ENCODE results near the gene REX1BD.
"Not testable (repeated sequence)": the region's sequence is repeated elsewhere in the genome, so short reads cannot be mapped to it uniquely, and the experiment has no call there.

REX1BD gene

DNA sequence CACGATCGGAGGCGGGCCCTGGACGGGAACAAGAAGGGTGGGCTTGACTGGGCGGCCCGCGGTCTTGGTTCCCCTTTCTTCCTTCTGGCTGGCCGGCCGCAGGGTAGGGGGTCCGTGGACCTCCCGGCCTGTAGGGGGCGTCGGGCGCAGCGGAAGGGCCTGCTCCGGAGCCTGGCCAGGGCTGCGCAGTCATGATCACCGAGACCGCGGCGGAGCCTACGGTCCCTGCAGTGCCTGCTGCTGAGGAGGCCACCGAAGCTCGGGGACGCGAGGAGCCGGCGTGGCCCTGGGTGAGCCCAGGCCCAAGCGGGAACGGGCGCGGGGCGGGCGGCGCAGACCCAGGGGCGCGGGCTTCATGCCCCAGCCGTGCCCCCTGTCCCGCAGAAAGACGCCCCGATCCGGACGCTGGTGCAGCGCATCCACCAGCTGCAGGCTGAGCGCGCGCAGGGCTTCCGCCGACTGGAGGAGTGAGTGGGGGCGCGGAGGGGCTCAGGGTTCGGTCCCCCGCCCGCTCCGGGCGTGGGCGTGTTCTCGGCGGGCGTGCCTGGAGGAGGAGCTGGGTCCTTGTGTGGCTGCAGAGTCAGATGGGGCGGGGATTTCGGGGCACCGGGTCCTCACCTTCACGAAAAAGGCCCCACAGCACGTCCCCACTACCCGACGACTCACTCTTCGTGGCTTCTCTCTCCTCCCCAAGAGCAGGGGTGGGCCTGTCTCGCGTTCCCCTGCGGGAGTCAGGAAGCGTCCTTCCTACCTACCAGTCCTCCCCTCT, at the start of gene REX1BD:
Gene REX1BD, plus strand, starts transcription at position 188 of the 769 bp plus-strand sequence. Its CDS starts 4 bp downstream, at position 192.
- peak; percentile 74 for DNase-seq (ENCODE audit: low read depth)

DNA sequence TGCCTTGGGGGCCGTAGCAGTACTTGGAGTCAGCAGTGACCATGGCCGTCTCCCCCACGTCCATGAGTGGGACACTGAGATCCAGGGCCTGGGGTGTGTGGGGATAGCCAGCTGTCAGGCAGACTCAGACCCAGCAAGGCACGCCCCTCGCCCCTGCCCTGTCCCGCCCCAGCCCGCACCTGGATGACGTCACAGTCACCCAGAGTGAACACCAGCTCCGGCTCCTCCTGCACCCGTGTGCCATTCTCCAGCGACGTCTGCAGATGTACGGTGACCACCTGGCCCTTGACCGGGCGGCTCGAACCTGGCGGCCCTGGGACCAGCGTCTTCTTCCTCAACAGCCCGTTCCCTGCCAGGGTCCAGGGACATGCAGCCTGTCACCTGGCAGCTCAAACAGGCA, 49.2 kb upstream of the REX1BD start:
- DNase-seq (ENCODE audit: low read depth), result no peak

DNA sequence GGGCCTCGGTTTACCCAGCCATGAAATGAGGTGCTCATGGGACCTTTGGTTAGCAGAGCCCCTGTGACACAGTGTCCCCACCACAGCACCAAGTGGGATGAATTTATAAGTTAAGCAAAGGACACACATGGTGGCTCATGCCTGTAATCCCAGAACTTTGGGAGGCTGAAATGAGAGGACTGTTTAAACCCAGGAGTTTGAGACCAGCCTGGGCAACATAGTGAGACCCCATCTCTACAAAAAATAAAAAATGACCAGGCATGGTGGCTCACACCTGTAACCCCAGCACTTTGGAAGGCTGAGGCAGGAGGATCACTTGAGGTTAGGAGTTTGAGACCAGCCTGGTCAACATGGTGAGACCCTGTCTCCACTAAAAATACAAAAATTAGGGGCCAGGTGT, 48.4 kb upstream of the REX1BD start:
- not testable (repeated sequence) for DNase-seq (ENCODE audit: low read depth)

DNA sequence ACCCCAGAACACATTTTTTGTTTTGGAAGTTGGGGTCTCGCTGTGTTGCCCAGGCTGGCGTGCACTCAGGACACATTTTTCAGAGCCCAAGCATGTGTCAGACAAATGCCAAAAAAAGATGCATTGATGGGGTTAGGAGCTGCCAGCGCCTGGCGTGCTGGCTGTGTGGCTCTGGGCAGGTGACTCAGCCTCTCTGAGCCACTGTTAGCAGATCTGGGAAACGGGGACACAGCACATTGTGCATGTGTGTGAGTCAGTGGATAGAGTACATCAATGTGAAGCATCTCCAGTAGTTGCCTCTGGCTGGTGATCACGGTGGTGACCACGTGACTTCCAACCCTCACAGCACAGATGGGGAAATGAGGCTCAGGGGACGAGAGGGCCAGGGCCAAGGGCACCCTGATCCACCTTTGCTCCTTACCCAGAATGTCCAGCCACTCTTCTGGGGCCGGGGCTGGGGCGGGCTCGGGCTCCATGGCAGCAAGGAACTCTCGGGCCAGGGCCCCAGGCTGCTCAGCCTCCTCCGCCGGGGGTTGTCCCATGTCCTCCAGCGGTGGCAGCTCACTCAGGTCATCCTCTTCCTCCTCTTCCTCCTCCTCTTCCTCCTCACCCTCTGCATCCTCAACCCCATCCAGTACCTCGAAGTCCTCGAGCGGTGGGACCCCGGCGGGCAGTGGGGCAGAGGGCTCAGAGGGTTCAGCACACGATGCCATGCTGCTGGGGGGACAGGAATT, 47.2 kb upstream of the REX1BD start:
- no peak for DNase-seq (ENCODE audit: low read depth)

DNA sequence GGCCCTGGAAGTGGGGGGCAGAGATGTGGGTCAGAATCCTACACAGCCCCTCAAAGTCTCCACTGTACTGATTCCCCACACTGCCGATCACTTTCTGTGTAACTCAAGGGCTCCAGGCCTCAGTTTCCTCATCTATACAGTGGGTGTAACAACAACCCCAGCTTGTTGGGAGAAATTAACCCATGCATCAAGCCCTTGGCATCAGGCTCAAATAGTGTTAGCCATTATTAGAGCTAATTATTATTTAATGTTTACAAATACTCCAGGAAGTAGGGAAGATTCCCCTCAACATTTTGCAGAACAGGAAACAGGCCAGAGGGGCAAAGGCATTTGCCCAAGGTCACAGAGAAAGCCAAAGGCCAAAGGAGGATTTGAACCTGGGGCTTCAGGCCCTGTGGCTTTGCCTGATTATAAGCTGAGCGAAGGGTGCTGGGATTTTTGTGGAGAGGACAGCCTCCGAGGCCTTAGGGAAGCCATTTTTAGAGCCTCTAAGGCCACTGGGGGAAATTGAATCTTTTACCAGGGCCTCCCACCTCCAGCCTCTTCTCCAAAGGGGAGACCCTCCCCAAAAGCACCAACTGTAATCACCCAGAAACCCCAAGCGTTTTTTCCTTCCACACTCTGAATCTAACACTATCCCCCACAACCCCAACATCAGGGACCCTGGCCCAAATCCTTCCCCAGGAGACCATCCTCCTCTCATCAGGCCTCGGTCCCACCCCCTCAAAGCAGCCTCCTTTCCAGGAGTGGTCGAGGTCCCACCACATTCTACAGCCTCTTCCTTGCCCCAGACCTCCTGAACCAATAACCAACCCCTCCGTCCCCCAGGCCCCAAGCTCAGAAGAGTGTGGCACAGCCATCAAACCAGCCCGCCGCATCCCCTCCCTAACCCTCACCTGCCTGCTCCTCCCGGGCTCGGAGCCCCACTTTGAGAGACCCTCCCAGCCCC, 46.3 kb upstream of the REX1BD start:
- DNase-seq (ENCODE audit: low read depth), result no peak

DNA sequence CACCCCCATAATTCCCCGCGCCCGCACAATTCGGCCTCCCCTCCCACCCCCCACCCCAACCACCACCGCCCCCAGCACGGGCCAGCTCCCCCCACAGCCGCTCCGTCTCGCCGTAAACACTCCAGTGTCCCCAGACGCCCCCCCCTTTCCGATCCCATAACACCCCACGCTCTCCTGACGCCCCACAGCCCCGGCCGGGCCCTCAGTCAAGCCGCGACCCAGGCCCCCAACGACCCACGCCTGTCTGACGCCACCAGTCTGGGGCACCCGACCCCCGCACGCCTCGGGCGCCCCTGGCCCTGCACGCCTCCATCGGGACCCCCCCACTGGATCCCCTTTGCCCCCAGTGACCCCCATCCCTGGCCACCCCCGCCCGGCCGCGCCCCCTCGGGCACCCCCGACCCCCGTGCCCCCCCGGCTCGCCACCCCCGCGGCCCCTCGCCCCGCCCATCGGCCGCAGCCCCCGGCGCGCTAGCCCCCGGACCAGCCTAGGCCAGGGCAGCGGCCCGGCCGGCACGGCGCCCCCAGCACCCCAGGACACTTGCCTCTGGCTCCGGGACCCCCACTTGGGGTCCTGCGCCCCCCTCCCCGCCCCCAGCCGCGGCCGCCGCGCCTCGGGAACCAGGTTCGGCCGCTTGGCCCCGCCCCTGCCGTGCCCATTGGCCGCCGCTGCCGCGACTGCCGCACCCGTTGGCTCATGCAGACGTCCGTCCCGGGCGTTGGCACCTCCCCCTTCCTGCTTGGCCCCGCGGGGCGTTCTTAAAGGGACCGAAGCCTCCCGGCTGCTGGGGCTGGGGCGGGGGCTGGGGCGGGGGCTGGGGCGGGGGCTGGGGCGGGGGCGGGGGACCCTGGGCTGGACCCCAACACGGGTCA, 45.4 kb upstream of the REX1BD start, which contains the start of gene FKBP8:
Gene FKBP8, minus strand, starts transcription at position 633 of the 873 bp plus-strand sequence. CDS start 1,603 bp downstream, outside the sequence.
- peak; percentile 88 for DNase-seq (ENCODE audit: low read depth)

DNA sequence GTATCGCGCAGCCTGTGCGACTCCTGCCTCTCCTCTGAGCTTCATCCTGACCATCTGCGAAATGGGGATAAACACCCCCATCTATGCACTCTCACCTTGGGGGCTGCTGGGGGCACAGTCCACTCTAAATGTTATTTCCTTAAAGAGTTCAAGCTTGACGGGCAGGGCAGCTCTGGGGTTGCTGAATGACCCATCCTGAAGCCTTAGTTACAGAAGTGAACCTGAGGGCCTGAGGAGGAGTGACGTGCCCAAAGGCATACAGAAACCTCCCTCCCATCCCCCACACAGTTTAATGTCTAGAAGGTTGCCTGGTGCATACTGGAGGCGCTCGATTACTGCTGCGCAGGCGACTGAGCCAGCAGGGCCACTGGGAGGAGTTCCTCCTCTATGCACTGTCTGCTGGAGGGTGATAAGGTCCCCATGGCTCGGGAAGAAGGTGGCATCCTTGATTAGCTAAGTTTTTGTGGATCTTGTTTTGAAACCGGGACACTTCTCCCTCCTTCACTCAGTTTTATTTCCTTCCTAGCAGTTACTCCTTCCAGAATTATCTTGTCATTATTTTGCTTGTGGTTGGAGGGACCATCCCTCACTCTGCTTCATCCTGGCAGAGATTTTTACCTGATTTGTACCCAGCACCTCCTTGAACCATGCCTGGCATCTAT, 44.7 kb upstream of the REX1BD start:
- peak; percentile 54 for DNase-seq (ENCODE audit: low read depth)

DNA sequence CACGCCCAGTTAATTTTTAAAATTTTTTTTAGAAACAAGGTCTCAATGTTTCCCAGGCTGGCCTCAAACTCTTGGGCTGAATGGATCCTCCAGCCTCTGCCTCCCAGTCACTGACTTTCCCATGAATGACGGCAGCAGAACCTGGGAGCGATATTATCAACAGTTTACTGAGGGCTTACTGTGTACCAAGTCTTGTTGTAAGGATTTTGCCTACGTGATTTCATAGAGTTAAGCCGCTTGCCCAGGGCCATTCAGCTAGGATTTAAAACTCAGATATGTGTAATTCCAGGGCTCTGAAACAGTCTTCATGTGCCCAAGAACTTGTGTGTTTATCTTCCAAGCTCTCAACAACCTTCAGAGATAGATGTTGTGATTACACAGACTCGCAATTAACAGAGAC, 37.0 kb upstream of the REX1BD start:
- DNase-seq (ENCODE audit: low read depth), result no peak

DNA sequence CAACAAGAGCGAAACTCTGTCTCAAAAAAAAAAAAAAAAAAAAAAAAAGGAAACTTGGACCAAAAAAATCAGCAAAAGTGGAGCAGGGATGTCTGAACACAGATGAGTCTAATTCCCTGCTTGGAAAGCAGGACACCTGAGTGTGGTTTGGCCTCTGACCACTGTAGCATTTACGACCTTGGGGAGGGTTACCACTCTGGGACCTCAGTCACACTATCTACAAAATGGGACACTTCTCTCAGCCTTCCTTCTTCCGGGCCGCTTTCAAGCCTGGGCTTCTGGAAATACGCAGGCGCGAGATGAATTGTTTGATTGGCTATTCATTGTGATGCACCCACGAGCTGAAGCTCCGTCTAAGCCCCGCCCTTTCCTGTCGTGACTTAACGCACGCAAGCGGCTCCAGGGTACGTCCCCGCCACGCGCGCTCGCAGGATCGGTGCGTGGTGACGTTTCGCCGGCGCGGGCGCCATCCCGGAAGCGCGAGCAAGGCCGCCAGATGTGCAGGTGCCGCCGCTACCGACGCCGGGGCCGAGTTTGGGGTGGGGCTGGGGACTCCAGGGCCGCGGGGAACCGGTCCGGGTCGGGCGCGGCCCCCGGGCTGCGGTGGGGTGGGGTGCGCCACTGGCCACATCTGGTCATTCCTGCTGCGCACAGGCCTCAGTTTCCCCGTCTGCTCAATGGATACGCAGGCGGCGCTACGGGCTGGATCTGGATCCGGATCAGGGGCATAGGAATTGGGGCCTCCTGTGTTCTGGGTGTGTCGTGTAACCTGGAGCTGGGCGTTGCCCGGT, 31.0 kb upstream of the REX1BD start, which contains the start of gene KXD1:
Gene KXD1, plus strand, starts transcription at position 460 of the 791 bp plus-strand sequence. CDS start 4,187 bp downstream, outside the sequence.
- DNase-seq (ENCODE audit: low read depth), result peak; percentile 97

DNA sequence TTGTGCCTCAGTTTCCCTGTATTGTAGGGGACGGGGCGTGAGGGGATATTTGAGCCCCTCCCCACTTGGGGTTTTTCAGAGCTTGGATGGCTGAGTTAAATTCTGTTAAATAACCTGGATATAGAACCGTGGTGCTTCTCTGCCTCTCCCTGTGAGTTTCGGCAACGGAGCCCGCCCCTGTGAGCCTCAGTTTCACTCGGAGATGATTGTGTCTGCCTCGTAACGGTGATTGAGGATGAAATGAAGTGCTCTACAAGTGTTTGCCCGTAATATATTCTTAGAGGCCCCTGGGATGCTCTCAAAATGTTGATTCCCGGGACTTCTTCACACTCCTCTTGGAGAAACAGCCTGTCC, 30.4 kb upstream of the REX1BD start:
- no peak for DNase-seq (ENCODE audit: low read depth)

DNA sequence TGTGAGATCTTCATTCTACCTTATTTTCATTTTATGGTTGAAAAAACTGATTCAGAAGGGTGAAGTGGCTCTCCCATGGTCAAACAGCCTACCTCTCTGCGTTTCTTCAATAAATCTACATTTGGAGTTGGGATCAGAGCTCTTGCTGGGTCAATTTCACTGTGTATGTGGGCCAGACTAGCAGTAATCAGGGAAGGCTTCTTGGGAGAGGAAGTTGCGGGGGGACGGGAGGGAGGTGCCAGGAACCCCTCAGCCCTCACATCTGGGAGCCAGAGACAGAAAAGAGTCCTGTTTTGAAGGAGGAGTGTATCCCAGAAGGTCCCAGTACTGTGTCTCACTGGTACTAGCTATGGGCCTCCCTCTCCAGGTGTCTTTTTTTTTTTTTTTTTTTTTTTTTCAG, 30.0 kb upstream of the REX1BD start:
- DNase-seq (ENCODE audit: low read depth), result no peak

DNA sequence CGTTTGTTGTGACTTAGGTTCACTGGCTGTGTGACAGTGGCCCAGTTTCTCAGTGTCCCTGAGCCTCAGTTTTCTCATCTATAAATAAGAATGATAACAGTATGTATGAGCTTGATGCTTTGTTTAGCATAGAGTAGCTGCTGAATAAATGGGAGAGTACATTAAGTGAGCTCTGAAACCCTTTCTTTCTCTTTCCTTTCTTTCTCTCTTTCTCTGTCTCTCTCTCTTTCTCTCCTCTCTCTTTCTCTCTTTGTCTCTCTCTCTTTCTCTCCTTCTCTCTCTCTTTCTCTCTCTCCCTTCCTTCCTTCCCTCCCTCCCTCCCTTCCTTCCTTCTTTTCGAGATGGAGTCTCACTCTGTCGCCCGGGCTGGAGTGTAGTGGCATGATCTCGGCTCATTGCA, 28.9 kb upstream of the REX1BD start:
- DNase-seq (ENCODE audit: low read depth), result no peak

DNA sequence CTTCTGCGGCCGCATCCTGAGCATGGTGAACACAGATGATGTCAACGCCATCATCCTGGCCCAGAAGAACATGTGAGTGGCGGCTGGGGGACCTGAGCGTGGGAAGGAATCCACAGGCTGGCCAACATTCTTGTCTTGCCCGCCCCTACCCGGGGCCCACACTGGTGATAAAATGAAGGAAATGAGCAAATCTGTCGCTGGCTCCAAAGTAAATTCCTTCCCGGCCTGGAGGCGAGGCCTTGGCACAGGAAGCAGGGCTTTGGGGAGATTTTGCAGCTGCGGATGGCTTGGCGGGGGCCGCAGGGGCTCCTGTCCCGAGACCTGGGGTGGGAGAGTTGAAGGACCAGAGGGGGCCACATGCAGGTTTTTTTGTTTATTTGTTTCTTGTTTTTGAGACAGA, 26.5 kb upstream of the REX1BD start:
- no peak for DNase-seq (ENCODE audit: low read depth)

DNA sequence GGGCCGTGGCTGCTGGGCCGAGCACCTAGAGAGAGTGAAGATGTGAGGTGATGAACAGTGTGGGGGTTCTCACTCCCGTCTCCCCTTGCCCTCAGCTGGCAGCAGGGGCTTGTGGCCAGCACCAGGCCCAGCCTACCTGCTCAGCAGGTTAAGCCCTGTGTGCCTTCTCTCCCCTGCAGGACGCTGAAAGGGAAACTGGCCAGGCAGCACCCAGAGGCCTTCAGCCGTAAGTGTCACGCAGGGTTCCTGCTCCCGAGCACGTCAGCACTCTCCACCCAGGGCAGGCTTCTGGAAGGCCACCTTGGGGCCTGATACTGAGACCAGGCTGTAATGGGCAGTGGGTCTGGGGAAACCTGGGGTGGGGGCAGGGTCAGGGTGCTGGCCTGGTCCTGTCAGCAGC, 21.6 kb upstream of the REX1BD start:
- no peak for DNase-seq (ENCODE audit: low read depth)

DNA sequence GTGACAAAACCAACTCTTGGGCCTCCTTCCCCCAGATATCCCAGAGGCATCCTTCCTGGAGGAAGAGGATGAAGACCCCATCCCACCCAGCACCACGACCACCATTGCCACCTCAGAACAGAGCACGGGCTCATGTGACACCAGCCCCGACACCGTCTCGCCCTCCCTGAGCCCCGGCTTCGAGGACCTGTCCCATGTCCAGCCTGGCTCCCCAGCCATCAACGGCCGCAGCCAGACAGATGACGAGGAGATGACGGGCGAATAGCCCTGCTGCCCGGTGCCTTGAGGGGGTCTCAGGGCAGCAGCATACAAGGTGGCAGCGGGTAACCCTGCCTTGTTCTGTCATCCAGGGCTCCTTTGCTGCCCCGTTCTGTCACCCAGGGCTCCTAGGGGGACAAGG, 20.2 kb upstream of the REX1BD start:
- DNase-seq (ENCODE audit: low read depth), result no peak

DNA sequence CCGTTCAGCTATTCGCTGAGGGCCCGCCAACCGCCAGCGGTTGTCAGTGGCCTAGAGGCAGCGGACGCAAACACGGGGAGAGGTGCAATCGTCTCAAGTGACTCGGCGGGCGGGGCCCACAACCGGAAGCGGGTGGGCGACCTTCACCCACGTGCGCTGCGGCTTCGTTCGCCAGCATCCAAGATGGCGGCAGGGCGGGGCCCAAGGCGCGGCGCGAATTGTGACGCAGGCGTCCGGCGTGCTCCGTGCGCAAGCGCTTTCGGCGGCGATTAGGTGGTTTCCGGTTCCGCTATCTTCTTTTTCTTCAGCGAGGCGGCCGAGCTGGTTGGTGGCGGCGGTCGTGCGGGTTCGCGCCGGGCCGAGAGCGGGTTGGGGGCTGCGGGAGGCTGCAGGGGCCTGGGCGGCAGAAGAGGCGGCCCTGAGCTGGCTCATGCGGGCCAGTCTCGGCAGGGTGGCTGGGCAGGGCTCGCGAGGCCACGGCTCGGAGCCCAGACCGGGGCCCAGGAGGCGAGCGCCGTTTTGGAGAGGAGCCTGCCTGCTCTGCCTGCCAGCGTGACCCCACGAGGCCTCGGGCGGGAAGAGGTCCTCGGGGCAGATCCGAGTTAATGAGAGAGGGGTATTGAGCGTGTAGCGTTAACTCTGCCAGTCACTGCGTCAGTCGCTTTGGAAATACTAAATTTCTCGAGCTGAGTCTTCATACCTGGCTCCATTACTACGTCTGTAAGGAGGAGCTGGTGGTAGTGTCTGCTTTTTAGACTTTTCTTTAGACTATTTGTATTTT, 16.8 kb upstream of the REX1BD start, which contains the start of gene UBA52:
Gene UBA52, plus strand, starts transcription at position 294 of the 781 bp plus-strand sequence. CDS start 1,444 bp downstream, outside the sequence.
- peak; percentile 98 for DNase-seq (ENCODE audit: low read depth)

DNA sequence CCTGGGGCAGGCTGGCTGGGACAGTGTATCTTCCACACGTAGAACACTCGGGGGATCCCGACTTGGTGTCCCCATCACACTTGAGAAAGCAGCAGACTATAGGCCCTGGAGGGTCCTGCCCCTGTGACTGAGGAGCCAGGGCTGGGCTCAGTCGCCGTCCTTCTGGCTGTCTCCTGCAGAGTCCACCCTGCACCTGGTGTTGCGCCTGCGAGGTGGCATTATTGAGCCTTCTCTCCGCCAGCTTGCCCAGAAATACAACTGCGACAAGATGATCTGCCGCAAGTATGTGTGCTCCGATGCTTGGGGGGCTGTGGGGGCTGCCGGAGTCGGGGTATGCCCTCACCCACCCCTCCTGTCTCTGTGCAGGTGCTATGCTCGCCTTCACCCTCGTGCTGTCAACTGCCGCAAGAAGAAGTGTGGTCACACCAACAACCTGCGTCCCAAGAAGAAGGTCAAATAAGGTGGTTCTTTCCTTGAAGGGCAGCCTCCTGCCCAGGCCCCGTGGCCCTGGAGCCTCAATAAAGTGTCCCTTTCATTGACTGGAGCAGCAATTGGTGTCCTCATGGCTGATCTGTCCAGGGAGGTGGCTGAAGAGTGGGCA, 13.8 kb upstream of the REX1BD start:
- no peak for DNase-seq (ENCODE audit: low read depth)

DNA sequence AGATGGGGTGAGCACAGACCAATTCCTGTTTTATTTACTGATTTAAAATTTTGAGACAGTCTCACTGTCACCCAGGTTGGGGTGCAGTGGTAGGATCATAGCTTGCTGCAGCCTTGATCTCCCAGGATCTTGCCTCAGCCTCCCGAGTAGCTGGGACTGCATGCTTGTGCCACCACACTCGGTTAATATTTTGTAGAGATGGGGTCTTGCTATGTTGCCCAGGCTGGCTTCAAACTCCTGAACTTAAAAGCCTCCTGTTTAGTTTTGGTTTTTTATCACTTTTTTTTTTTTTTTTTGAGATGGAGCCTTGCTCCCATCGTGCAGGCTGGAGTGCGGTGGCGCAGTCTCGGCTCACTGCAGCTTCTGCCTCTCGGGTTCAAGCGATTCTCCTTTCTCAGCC, 12.2 kb upstream of the REX1BD start:
- no peak for DNase-seq (ENCODE audit: low read depth)

Measured in stimulated activated CD8-positive, alpha-beta memory T cell treated with anti-CD3 and anti-CD28 coated beads, Interleukin-12 subunit alpha, Interleukin-12 subunit beta, amount 100 ng/mL, for 1 hour (primary cell).